HG02885 (cell line): ENCODE results near the gene SYT13.
"Not testable (repeated sequence)": the region's sequence is repeated elsewhere in the genome, so short reads cannot be mapped to it uniquely, and the experiment has no call there.

Experiments used
- ATAC-seq: cut with Tn5 transposase; IDR thresholded peaks from one replicate; pipeline ENCODE4 v1.9.1; 2021; ENCODE audit warnings: mild to moderate bottlenecking; ENCODE audit not compliant: unreplicated experiment, poor library complexity

The SYT13 gene

GRCh38 chr11:45252134-45252856 is 33.8 kb downstream of the SYT13 start:
- peak; percentile 91 for ATAC-seq

DNA sequence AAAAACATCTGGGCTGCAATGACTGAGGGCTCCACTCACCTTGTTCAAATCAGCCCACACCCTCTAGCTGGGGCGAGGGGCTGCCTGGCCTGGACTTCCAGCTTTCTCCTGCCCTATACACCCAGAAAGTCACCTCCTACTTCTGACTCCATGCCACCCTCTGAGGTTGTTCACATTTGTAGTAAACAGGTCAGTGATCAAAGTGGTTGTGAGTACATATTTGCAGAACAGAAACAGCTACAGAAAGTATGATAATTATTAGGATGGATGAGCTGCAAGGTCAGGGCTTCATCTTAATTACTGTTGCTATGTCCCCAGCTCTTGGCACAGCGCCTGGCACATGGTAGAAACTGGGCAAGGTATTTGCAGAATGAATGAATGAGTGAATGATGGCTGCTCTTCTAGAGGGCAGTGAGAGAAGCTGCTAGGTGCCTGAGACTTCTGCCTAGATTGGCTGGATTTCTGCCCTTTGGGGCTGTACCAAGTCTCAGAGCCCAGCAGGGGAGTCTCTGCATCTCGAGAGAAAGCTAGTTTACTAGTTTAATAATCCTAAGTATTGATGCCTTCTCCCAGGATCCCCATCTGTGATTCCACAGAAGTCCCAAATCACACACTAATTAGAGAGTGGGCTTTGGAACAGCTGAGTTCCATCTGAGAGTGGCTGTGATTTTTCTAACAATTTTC is 36.0 kb downstream of the SYT13 start:
- no peak for ATAC-seq

- not testable (repeated sequence) for ATAC-seq
Observed at GRCh38 chr11:45249372-45249771, 36.8 kb downstream of the SYT13 start.

- ATAC-seq: no peak
Observed at GRCh38 chr11:45248501-45249011, 37.6 kb downstream of the SYT13 start.

DNA sequence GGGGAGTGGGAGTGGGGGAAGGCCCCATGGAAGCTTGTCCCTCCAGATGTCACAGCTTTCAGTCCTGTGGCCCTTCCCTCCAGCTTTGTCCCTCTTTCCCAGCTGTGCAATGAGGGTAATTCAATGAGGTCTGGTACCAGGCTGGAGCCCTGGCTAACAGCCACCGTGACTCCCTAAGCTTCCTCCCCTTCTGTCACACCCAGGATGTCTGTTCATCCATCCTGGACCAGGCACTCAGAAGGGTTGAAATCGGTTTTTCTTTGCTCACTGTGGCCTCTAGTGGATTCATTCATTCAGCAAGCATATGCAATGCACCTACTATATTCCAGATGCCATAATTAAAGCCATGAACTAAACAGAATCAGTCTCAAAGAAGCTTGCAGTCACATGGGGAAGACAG is 38.7 kb downstream of the SYT13 start:
- no peak for ATAC-seq

- ATAC-seq: no peak
Observed at GRCh38 chr11:45246241-45246640, 39.9 kb downstream of the SYT13 start.

- ATAC-seq: no peak
Observed at GRCh38 chr11:45245218-45246045, 40.7 kb downstream of the SYT13 start.

DNA sequence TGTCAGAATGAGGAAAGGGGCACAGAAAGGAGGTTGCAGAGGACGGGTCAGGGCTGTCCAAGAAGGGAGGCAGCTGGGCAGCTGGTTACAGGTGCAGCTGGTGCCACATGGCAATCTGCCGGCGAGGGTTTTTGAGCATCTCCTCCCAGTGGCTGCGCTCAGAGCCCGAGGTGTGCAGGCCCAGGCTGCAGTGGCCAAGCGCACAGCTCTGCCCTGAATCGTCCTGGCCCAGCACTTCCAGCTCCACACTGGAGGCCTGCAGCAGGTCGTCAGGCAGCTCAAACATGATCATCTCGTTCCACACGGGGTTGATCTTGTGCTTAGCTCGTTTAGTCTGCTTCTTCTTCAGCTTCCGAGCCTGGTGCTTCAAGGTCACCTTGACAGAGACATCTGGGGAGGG is 42.2 kb downstream of the SYT13 start:
- ATAC-seq: no peak

- no peak for ATAC-seq
Observed at GRCh38 chr11:45239733-45240132, 46.4 kb downstream of the SYT13 start.

- no peak for ATAC-seq
Observed at GRCh38 chr11:45238724-45239123, 47.4 kb downstream of the SYT13 start.

DNA sequence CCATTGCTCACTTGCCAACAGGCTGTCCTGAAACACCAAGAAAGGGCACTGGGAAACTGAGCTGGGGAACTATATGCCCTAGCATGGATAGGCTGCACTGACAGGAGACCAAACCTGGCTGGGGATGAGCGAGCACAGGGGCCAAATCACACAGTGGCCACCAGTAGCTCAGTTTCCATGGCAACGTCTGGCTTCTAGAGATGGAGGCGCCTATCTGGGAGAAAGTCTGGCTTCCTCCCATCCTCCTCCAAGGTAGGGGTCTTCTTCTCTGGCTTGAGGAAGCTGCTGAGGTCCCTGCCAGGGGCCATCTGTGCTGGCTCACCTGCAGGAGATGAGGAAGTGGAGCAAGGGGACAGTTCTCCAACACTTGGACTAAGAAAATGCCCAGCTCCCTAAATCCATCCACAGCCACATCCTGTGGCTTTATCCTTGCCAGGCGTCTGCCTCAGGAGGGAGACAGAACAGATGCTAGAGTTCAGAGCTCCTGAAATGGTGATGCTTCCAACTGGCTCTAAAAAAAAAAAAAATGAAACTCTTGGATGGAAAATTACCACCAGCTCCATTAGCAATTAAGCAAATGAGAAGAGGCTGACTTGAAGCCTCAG is 48.3 kb downstream of the SYT13 start:
- ATAC-seq: no peak

DNA sequence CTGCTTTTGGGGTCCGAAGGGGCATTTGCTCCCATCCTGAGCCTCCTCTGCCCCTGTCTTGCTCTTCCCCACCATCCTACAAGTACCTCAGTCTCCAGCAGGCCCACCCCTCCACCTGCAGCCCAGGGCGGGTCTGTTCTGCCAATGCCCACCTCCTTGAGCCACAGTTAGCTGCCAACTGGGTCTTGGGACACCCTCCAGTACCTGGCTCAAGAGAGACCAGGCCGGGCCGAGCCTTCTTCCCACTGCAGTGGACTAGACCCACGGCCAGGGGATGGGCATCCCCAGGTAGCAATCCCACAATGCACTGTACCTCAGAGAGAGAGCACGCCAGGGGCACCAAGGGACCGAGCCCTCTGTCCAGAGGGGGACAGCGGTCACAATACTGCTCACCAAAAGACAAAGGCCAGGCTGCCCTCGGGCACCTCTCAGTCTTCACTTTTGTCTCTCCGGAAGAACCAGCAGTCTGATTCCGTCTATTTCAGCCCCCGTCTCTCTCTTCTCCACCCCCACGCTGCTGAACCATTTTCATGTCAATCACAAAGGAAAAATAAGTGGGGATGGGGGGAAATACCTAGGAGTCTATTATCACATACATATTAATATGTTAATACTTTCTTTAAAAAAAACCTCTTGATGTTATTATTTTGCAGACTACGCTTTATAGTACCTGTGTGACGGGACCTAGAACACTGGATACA is 51.7 kb downstream of the SYT13 start:
- ATAC-seq: no peak

- ATAC-seq: peak; percentile 7
Observed at GRCh38 chr11:45233804-45234170, 52.4 kb downstream of the SYT13 start.

DNA sequence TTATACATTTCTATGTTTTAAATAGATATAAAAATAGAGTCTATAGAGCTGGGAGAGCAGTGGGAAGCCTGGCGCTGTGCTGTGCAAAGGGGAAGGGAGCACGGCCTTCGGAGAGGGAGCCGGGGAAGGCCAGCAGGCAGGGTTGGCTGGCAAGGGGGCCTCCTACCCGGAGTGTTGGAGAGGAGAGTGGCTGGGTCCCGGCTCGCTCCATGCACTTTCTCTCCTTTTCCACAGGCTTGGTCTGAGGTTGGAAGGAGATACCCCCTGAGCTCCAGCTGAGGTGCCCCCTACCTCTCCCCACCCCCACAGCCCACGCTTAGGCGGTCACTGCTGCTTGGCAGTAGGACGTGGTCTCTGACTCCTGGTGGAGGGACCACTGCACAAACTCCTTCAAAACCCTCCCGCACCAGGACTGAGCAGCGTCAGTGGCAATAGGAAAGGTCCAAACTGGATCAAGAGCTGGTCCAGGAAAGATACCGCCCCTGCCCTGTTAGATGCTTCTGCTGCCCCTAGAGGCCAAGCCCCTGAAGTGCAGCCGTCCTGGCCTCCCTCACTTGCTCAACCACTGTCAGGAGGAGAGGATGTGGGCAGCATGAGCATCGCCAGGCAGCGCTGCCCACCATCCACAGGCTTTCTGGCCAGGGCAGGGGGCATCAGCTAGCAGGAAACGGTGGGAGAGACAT is 52.9 kb downstream of the SYT13 start:
- peak; percentile 89 for ATAC-seq

GRCh38 chr11:45232341-45233080 is 53.6 kb downstream of the SYT13 start:
- ATAC-seq: no peak

DNA sequence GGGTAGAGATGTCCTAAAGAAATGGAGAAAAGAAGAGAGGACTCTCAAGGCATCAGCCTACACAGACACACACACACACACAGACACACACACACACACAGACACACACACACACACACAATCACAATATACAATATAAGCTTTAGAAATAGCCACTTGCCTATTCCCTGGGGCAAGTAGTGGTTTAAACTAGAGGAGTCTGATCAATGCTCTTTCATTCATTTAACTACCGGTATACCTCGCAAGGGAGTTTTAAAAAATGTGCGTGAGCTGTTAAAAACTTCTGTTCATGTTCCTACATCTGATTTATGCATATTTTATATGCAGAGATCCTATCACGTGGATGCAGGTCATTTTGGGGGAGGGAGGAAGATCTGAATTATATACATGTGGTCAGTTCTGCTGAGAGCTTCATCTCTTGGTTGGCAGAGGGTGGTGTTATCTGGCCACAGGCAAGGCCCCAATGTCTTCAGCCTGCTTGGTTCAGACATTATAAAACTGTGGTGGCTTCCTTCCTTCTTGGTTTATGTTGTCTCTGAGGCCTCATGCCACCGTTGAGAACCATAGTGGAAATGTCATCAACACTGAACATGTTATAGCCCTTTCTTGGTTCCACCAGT is 56.6 kb downstream of the SYT13 start:
- ATAC-seq: no peak

DNA sequence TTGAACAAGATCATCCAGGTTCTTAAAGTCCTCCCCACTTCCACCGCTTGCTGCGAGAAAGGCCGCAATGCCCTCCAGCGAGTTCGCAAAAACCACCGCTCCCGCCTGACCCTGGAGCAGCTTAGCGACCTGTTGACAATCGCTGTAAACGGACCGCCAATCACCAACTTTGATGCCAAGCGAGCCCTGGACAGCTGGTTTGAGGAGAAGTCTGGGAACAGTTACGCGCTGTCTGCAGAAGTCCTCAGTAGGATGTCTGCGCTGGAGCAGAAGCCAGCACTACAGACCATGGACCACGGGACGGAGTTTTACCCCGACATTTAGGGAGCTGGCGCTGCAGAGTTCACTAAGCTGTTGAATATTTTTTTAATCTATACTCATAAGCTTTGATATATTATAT is 58.3 kb downstream of the SYT13 start:
- no peak for ATAC-seq

- no peak for ATAC-seq
Observed at GRCh38 chr11:45226901-45227300, 59.2 kb downstream of the SYT13 start.
